Transverse colon (tissue), 4 donors: ENCODE measurements around the gene CSTB. TPM values are rescaled to one million over a fixed set of nuclear protein-coding genes. Genes with fewer than 3 reads are reported as not detected.

ENCODE experiments used
- DNase-seq: peaks from one replicate; pipeline ENCODE4 v3.0.0-alpha.2; 2019
- H3K27ac ChIP-seq, 4 donors: fragments of 200-600 bp; sonication (generic); 2 replicates each; pipeline ENCODE4 v1.5.1; 2016 to 2018; ENCODE audit warnings: inconsistent platforms in 4 of 4
- H3K27me3 ChIP-seq: fragments of 200-600 bp; sonication (generic); 2 replicates; pipeline ENCODE4 v1.5.1; 2017; ENCODE audit warnings: inconsistent platforms
- H3K36me3 ChIP-seq, 4 donors: fragments of 200-600 bp; sonication (generic); 2 replicates each; pipeline ENCODE4 v1.5.1; 2017 to 2019; ENCODE audit warnings: inconsistent platforms in 4 of 4
- H3K4me1 ChIP-seq, 4 donors: fragments of 200-600 bp; sonication (generic); 2 replicates each; pipeline ENCODE4 v1.5.1; 2017 to 2020; ENCODE audit warnings: inconsistent platforms in 4 of 4
- H3K4me3 ChIP-seq, 4 donors: fragments of 200-600 bp; sonication (generic); 1 replicate in 1 of 4; 2 replicates in 3 of 4; pipeline versions ENCODE4 v1.5.1 to v1.6.1; 2017 to 2019; ENCODE audit warnings: inconsistent platforms in 4 of 4
- H3K9me3 ChIP-seq, 2 donors: fragments of 200-600 bp; sonication (generic); 2 replicates each; pipeline ENCODE4 v1.5.1; 2017 to 2019; ENCODE audit warnings: inconsistent platforms in 2 of 2
- EP300 ChIP-seq: sonication (generic); formaldehyde crosslinking; IDR thresholded peaks from one replicate; pipeline ENCODE4 v1.6.1; 2017; ENCODE audit warnings: antibody characterized with exemption, low read depth
- POLR2A ChIP-seq: fragments of 450-650 bp; IDR thresholded peaks from one replicate; pipeline ENCODE4 v1.6.1; 2016; ENCODE audit warnings: antibody characterized with exemption, mild to moderate bottlenecking, moderate library complexity
- POLR2AphosphoS5 ChIP-seq, 3 donors: sonication (generic); formaldehyde crosslinking; IDR thresholded peaks; one replicate each; pipeline ENCODE4 v1.6.1; 2016; ENCODE audit warnings: antibody characterized with exemption in 3 of 3
- WGBS, 2 donors: methylation state at CpG; one replicate each; pipeline ENCODE4 v1.1.5; 2018; ENCODE audit warnings: low coverage in 1 of 2; 5-methylcytosine and 5-hydroxymethylcytosine counted together
- in situ Hi-C, 4 donors: fragments of 200-750 bp; cut with MboI; loops; one replicate each; pipeline versions ENCODE4 v1.15.0 to v1.15.1; 2017; ENCODE audit warnings: low sequenced_read_pairs in 3 of 4, low pct_ligation_motif_present in 1 of 4, low pct_unique_long_range_greater_than_20kb in 1 of 4
- intact Hi-C: fragments of 100-400 bp; cut with DNase I; formaldehyde crosslinking; loops from one replicate; pipeline ENCODE4 v1.15.1; 2023; ENCODE audit warnings: low total_unique reads
- total RNA-seq, 4 donors: library from RNA; depleted of rRNA; stranded (reverse); fragments of >200 nt; gene quantifications; one replicate each; pipeline ENCODE4 v1.1.0, GENCODE V29; 2016
- TF ChIP-seq, protein P1 (sequence below), 5 experiments: fragments of 200-600 bp in 3 of 5; fragments of 450-650 bp in 2 of 5; sonication (generic) in 3 of 5; IDR thresholded peaks; 1 replicate in 2 of 5; 2 replicates in 3 of 5; pipeline ENCODE4 v1.5.1; 2016 to 2017; ENCODE audit warnings: antibody characterized with exemption in 5 of 5, inconsistent platforms in 3 of 5, mild to moderate bottlenecking in 2 of 5, moderate library complexity in 1 of 5

CSTB gene
- total RNA-seq, 4 donors from 2014 or later: 16.1 to 61.7 (median 19.6) TPM

DNA sequence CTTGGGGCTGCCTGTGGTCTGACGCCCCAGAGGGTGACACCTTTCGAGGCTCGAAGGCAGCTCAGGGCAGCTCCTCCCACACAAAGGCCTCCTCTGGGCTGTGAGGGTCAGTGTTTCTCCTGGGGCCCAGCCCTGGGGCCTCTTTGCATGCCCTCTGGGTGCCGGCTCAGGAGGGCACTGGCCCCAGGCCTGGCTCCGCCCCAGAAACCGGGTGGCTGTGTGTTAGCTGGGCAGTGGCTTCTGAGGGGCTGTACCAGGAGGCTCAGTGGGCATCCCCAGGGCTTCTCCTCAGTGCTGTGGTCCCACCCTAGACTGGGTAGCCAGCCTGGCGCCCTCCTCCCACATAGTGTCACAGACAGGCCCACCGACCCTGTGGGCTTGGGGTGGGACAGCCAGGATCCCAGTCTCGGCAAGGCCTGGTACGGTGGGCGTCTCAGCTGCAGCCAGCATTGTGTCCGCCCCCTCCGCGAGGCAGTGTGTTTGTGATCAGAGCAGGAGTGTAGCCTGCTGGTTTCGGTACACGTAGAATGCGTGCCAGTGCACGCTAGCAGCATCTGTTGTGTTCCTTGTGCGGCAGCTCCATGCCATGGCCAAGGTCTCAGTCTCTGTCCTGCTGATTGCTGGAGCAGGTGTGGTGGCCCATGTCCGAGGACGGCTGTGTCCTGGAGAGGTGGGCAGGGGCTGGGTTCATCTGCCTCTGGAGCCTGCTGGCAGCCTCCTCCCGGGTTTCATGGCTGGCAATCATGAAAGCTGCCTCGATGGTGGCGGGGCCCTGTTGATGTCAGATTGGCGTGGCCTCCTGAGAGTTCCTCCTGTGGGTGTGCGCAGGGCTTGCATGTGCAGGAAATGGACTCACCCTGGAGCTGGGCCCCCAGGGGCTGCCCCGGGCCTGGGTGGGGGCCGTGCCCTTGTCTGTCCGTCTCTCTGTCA is 41.3 kb upstream of the CSTB start:
- no peak overlapping the region for H3K4me3 ChIP-seq
- intact Hi-C loops: no loop called here
- no peaks in the 10 kb centered on the region for H3K36me3 ChIP-seq
- DNase-seq: no peak
- no peaks in the 10 kb centered on the region for H3K9me3 ChIP-seq
- 81% methylated on average over 26 of the region's 29 CpGs; no CpG with 5 or more reads in 1 of the 2 donors for WGBS, 2 donors
- H3K27me3 ChIP-seq: no peaks in the 10 kb centered on the region
- TF ChIP-seq, protein P1, sequence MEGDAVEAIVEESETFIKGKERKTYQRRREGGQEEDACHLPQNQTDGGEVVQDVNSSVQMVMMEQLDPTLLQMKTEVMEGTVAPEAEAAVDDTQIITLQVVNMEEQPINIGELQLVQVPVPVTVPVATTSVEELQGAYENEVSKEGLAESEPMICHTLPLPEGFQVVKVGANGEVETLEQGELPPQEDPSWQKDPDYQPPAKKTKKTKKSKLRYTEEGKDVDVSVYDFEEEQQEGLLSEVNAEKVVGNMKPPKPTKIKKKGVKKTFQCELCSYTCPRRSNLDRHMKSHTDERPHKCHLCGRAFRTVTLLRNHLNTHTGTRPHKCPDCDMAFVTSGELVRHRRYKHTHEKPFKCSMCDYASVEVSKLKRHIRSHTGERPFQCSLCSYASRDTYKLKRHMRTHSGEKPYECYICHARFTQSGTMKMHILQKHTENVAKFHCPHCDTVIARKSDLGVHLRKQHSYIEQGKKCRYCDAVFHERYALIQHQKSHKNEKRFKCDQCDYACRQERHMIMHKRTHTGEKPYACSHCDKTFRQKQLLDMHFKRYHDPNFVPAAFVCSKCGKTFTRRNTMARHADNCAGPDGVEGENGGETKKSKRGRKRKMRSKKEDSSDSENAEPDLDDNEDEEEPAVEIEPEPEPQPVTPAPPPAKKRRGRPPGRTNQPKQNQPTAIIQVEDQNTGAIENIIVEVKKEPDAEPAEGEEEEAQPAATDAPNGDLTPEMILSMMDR (IDR thresholded peaks at IDR 0.05): no peak
- TF ChIP-seq POLR2AphosphoS5 (IDR thresholded peaks at IDR 0.05) (no peak), EP300 (no peak), POLR2A (no peak)
- peaks cover 0 to 16% (median 8%) of the 10 kb centered on the region in 4 donors for H3K4me1 ChIP-seq
- H3K27ac ChIP-seq: no peak overlapping the region
- in situ Hi-C loops: loop anchor here in 2 of 4 donors (25.0 kb wide), 2 partner anchors 120 to 170 kb away; no protein-coding TSS in a partner anchor

GRCh38 chr21:43816611-43817071 is 40.5 kb upstream of the CSTB start:
- H3K27ac ChIP-seq: no peak overlapping the region
- H3K9me3 ChIP-seq: no peaks in the 10 kb centered on the region
- in situ Hi-C loops: loop anchor here in 2 of 4 donors (25.0 kb wide), 2 partner anchors 121 to 171 kb away; no protein-coding TSS in a partner anchor
- H3K4me3 ChIP-seq: no peak overlapping the region
- DNase-seq: no peak
- 73% methylated on average over 13 of the region's 14 CpGs; no CpG with 5 or more reads in 1 of the 2 donors for WGBS, 2 donors
- H3K36me3 ChIP-seq: no peaks in the 10 kb centered on the region
- intact Hi-C loops: no loop called here
- H3K27me3 ChIP-seq: no peaks in the 10 kb centered on the region
- TF ChIP-seq, protein P1 (IDR thresholded peaks at IDR 0.05): no peak
- no peak for TF ChIP-seq POLR2AphosphoS5 (IDR thresholded peaks at IDR 0.05)
- peaks cover 0 to 24% (median 15%) of the 10 kb centered on the region in 4 donors for H3K4me1 ChIP-seq

DNA sequence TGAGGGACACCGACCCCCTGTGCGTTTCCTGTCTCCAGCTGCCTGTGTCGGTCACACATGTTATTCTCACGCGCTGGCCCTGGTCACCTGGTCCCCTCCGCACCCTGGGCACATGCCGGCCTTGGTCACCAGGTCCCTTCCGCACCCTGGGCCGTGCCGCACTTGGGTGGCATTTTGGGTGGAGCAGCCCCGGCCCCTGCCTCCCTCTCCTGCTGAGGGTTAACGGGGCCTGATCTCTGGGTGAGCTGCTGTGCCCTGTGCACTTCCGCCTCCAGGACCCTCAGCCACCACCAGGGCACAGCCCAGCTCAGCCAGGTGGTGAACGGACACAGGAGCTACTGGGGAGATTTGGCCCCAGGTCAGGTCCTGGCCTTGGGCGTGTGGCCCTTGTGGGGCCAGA is 39.9 kb upstream of the CSTB start:
- intact Hi-C loops (no loop called here), in situ Hi-C loops (loop anchor here in 2 of 4 donors (25.0 kb wide), 2 partner anchors 121 to 171 kb away; no protein-coding TSS in a partner anchor)
- no peak for DNase-seq
- WGBS, 2 donors: 86 to 89% methylated on average over 7 to 15 of the region's 15 CpGs
- no peaks in the 10 kb centered on the region for H3K36me3 ChIP-seq
- peaks cover 2 to 31% (median 21%) of the 10 kb centered on the region in 4 donors for H3K4me1 ChIP-seq
- no peak overlapping the region for H3K4me3 ChIP-seq
- no peak for TF ChIP-seq POLR2AphosphoS5 (IDR thresholded peaks at IDR 0.05)
- TF ChIP-seq EP300: no peak
- TF ChIP-seq POLR2A: no peak
- TF ChIP-seq, protein P1 (IDR thresholded peaks at IDR 0.05): no peak
- no peaks in the 10 kb centered on the region for H3K27me3 ChIP-seq
- no peaks in the 10 kb centered on the region for H3K9me3 ChIP-seq
- H3K27ac ChIP-seq: no peak overlapping the region

- in situ Hi-C loops: loop anchor here in 2 of 4 donors (25.0 kb wide), 2 partner anchors 122 to 172 kb away; no protein-coding TSS in a partner anchor
- DNase-seq: no peak
These were observed 39.1 kb upstream of the CSTB start for GRCh38 chr21:43815107-43815613.

More at GRCh38 chr21:43815107-43815613, 39.1 kb upstream of the CSTB start:
- 45% methylated on average over 10 of the region's 27 CpGs; no CpG with 5 or more reads in 1 of the 2 donors for WGBS, 2 donors
- Histone ChIP-seq H3K27ac (peak overlapping the region in 1 of 4 donors; percentile 59), H3K27me3 (no peaks in the 10 kb centered on the region), H3K4me3 (no peak overlapping the region), H3K9me3 (no peaks in the 10 kb centered on the region), H3K36me3 (no peaks in the 10 kb centered on the region), H3K4me1 (peaks cover 7 to 37% (median 27%) of the 10 kb centered on the region in 4 donors)
- intact Hi-C loops: no loop called here
- TF ChIP-seq POLR2AphosphoS5 (IDR thresholded peaks at IDR 0.05) (no peak), EP300 (no peak), POLR2A (no peak)
- TF ChIP-seq, protein P1 (IDR thresholded peaks at IDR 0.05): no peak
